HepG2 (cell line): ENCODE results near the gene CD68. TPM values are rescaled to one million over a fixed set of nuclear protein-coding genes. Genes with fewer than 3 reads are reported as not detected.

Source experiments
- ATAC-seq: fragments of 200-7000 bp; cut with Tn5 transposase; 3 replicates; pipeline ENCODE4 v1.9.1; 2020; ENCODE audit warnings: mild to moderate bottlenecking, moderate library complexity
- BruUV-seq: library from RNA; stranded (reverse); fragments of 400-500 nt; replicated peaks from 2 replicates; lab custom pipeline; 2021; lab: Mats Ljungman, UMichigan
- CTCF ChIA-PET: fragments of 300-600 bp; formaldehyde crosslinking; extraction: SDS; loops from one replicate; lab custom pipeline; 2021; ENCODE audit warnings: low total read pairs, inconsistent platforms, low intra/inter-chr PET ratio; lab: Yijun Ruan, JAX
- POLR2A ChIA-PET: fragments of 350-600 bp; sonication (Branson Sonifier 250); formaldehyde crosslinking; loops from one replicate; lab custom pipeline; 2020; ENCODE audit warnings: antibody characterized with exemption, inconsistent platforms; lab: Yijun Ruan, JAX
- DNase-seq: peaks from one replicate; pipeline ENCODE4 v3.0.0-alpha.2; 2015; ENCODE audit warnings: low spot score
- FAIRE-seq: peaks from 3 replicates; lab custom pipeline; 2011; peaks lifted over from hg19 to GRCh38; lab: Jason Lieb, UNC
- H2AFZ ChIP-seq: one replicate; pipeline ENCODE4 v1.6.1; 2011; ENCODE audit warnings: low read length, inconsistent platforms
- H3K27ac ChIP-seq: fragments of 300-600 bp; 3 replicates; pipeline ENCODE4 v1.8.0; 2011; ENCODE audit warnings: mixed run types, mild to moderate bottlenecking, mixed read lengths, low read length, inconsistent platforms; ENCODE audit not compliant: insufficient read depth; ENCODE audit errors: extremely low read length
- H3K27me3 ChIP-seq, 2 experiments: fragments of 200-600 bp in 1 of 2; 2 replicates in 1 of 2; 3 replicates in 1 of 2; pipeline versions ENCODE4 v1.6.0 to v1.8.0; 2011; ENCODE audit warnings: low read length in 2 of 2, mild to moderate bottlenecking in 2 of 2, moderate library complexity in 2 of 2, inconsistent platforms in 1 of 2; ENCODE audit not compliant: insufficient read depth in 2 of 2, control insufficient read depth in 1 of 2
- H3K36me3 ChIP-seq, 2 experiments: fragments of 200-600 bp in 1 of 2; replicated peaks in 1 of 2; 2 replicates in 1 of 2; 3 replicates in 1 of 2; pipeline versions ENCODE4 v1.5.1 to v1.8.0; 2011; ENCODE audit warnings: low read length in 2 of 2, inconsistent platforms in 1 of 2; ENCODE audit not compliant: insufficient read depth in 2 of 2, control insufficient read depth in 1 of 2
- H3K4me1 ChIP-seq: 2 replicates; pipeline ENCODE4 v1.5.1; 2012; ENCODE audit warnings: low read length, inconsistent platforms; ENCODE audit not compliant: insufficient read depth
- H3K4me2 ChIP-seq: 2 replicates; pipeline ENCODE4 v1.6.0; 2011; ENCODE audit warnings: low read depth, low read length, inconsistent platforms
- H3K4me3 ChIP-seq, 3 experiments: fragments of 200-600 bp in 1 of 3; sonication (generic), shearing (Covaris generic) in 1 of 3; replicated peaks in 1 of 3; 2 replicates each; pipeline ENCODE4 v1.5.1; 2011 to 2016; ENCODE audit warnings: low read length in 3 of 3, inconsistent platforms in 2 of 3, low read depth in 2 of 3, mild to moderate bottlenecking in 2 of 3, control low read depth in 1 of 3, mixed read lengths in 1 of 3; ENCODE audit not compliant: insufficient read depth in 1 of 3
- H3K79me2 ChIP-seq: one replicate; pipeline ENCODE4 v1.6.1; 2011; ENCODE audit warnings: low read length, inconsistent platforms; ENCODE audit not compliant: insufficient read depth
- H3K9ac ChIP-seq: 2 replicates; pipeline ENCODE4 v1.6.0; 2011; ENCODE audit warnings: mild to moderate bottlenecking, low read depth, low read length, inconsistent platforms; ENCODE audit not compliant: insufficient read depth
- H3K9me3 ChIP-seq: 2 replicates; pipeline ENCODE4 v1.5.1; 2012; ENCODE audit warnings: mild to moderate bottlenecking, low read length
- H4K20me1 ChIP-seq: 2 replicates; pipeline ENCODE4 v1.6.0; 2011; ENCODE audit warnings: inconsistent platforms, mild to moderate bottlenecking, low read length, moderate library complexity; ENCODE audit not compliant: insufficient read depth
- AGO2 ChIP-seq: fragments of 200-400 bp; formaldehyde crosslinking; optimal IDR thresholded peaks from 2 replicates; pipeline ENCODE3; 2017; ENCODE audit warnings: mild to moderate bottlenecking, low read depth, low read length, moderate library complexity
- GABPB1 ChIP-seq: IDR thresholded peaks from 2 replicates; pipeline ENCODE4 v1.6.1; 2016; ENCODE audit warnings: mild to moderate bottlenecking, missing genetic modification reagents, moderate library complexity, missing compliant biosample characterization
- JUN ChIP-seq: sonication (generic); formaldehyde crosslinking; IDR thresholded peaks from 2 replicates; pipeline ENCODE4 v1.4.0; 2020; ENCODE audit warnings: mild to moderate bottlenecking, missing genetic modification reagents
- MEIS2 ChIP-seq: sonication (generic); formaldehyde crosslinking; IDR thresholded peaks from 2 replicates; pipeline ENCODE4 v1.9.0; 2021; ENCODE audit warnings: mild to moderate bottlenecking, missing genetic modification reagents
- RBFOX2 ChIP-seq: fragments of 200-400 bp; formaldehyde crosslinking; IDR thresholded peaks from 2 replicates; pipeline ENCODE4 v1.6.1; 2017; ENCODE audit warnings: low read depth, mild to moderate bottlenecking, low read length
- RFXANK ChIP-seq: IDR thresholded peaks from 2 replicates; pipeline ENCODE4 v1.6.1; 2016
- ZBTB21 ChIP-seq: sonication (generic); formaldehyde crosslinking; IDR thresholded peaks from 2 replicates; pipeline ENCODE4 v1.4.0; 2020; ENCODE audit warnings: missing genetic modification reagents
- ZNF256 ChIP-seq: sonication (generic); formaldehyde crosslinking; conservative IDR thresholded peaks from 2 replicates; pipeline ENCODE4 v1.4.0; 2020; ENCODE audit warnings: missing genetic modification reagents
- ZNF569 ChIP-seq: sonication (generic); formaldehyde crosslinking; IDR thresholded peaks from 2 replicates; pipeline ENCODE4 v1.5.0; 2020; ENCODE audit warnings: mild to moderate bottlenecking, missing genetic modification reagents, moderate library complexity, borderline replicate concordance
- ZNF816 ChIP-seq: sonication (generic); formaldehyde crosslinking; IDR thresholded peaks from 2 replicates; pipeline ENCODE4 v1.8.0; 2022; ENCODE audit warnings: missing genetic modification reagents, mild to moderate bottlenecking, borderline replicate concordance
- WGBS: methylation state at CpG from one replicate; pipeline ENCODE4 v1.1.6; 2017; ENCODE audit warnings: low lambda C conversion rate; 5-methylcytosine and 5-hydroxymethylcytosine counted together
- in situ Hi-C: cut with HindIII; loops from 2 replicates; pipeline ENCODE4 v1.10.0; 2017; ENCODE audit warnings: low pct_unique_long_range_greater_than_20kb; ENCODE audit not compliant: extremely low pct_ligation_motif_present
- intact Hi-C: fragments of 100-400 bp; cut with micrococcal nuclease; formaldehyde crosslinking; loops from one replicate; pipeline ENCODE4 v1.10.0; 2022; ENCODE audit not compliant: unreplicated experiment
- polyA plus RNA-seq, 8 experiments: library from polyadenylated mRNA; depleted of rRNA in 3 of 8; stranded (reverse) in 7 of 8; unstranded in 1 of 8; fragments of >200 nt; fragmentation: Illumina TruSeq in 4 of 8; extraction: Trizol in 4 of 8; gene quantifications; 2 replicates each; pipeline versions ENCODE4 v1.2.1 to v1.2.3, GENCODE V29; 2011 to 2016; ENCODE audit warnings: low read depth in 4 of 8, missing spikeins in 1 of 8, mixed read lengths in 1 of 8; ENCODE audit not compliant: insufficient read depth in 1 of 8
- total RNA-seq, 5 experiments: library from RNA; depleted of rRNA; stranded (reverse); fragments of >200 nt; fragmentation: Illumina TruSeq; extraction: Trizol; gene quantifications; 2 replicates each; pipeline ENCODE4 v1.2.3, GENCODE V29; 2016; ENCODE audit warnings: low read depth in 1 of 5

The CD68 gene
- total and polyA plus RNA-seq, 2 of the 13 experiments (the other 11 are each of a cell fraction or from before 2014, with no cell fraction given): 10.3 to 104 TPM

GRCh38 chr17:7587420-7588151 lies 8.1 kb downstream of the CD68 start:
- FAIRE-seq: no peak
- no peak overlapping the region for H3K27ac ChIP-seq
- intact Hi-C loops (no loop called here), in situ Hi-C loops (loop anchor here (5.0 kb wide), 1 partner anchor 100 kb away; the partner anchor contains the start of genes TP53 and WRAP53)
- 84% methylated on average over 12 of the region's 12 CpGs for WGBS
- TF ChIP-seq MEIS2 (CRISPR knock-in tag) (0 out of 2 replicates have a peak, but pooled peaks have one; percentile 2), RFXANK (no peak)
- H2AFZ ChIP-seq: no peak overlapping the region
- H3K4me3 ChIP-seq: no peak overlapping the region
- no peak for ATAC-seq
- H3K9ac ChIP-seq: no peak overlapping the region
- peaks cover 23% of the 10 kb centered on the region for H3K4me1 ChIP-seq
- peaks cover 15% of the 10 kb centered on the region for H3K79me2 ChIP-seq
- H3K36me3 ChIP-seq: peaks cover 13 to 36% of the 10 kb centered on the region in 2 experiments
- H3K4me2 ChIP-seq: no peak overlapping the region
- no peaks in the 10 kb centered on the region; a peak in 1 of 5 replicates for H3K27me3 ChIP-seq
- no peaks in the 10 kb centered on the region for H4K20me1 ChIP-seq
- H3K9me3 ChIP-seq: no peaks in the 10 kb centered on the region
- BruUV-seq: no TSS peak
- ChIA-PET POLR2A (interaction anchor here (0.6 to 4.5 kb wide), 5 partner anchors 8 to 100 kb away, joined by 3 to 89 read pairs (median 4); partner anchors contain the start of genes ATP1B2, CD68, SAT2 and TP53), CTCF (interaction anchor here (0.9 to 1.5 kb wide), 3 partner anchors 46 to 100 kb away, joined by 3 to 7 read pairs (median 3); partner anchors contain the start of genes TP53 and WRAP53)
- no peak for DNase-seq

- TF ChIP-seq ZNF569 (CRISPR knock-in tag): no peak
- TF ChIP-seq JUN (CRISPR knock-in tag): no peak
- TF ChIP-seq RBFOX2: peak; percentile 65; the same call in 1 of the 2 replicates
- TF ChIP-seq GABPB1: no peak
- no peak for TF ChIP-seq ZNF816
- TF ChIP-seq ZBTB21 (CRISPR knock-in tag): no peak
- TF ChIP-seq ZNF256 (CRISPR knock-in tag): no peak
- peak; percentile 94 for TF ChIP-seq AGO2
- Histone ChIP-seq H4K20me1 (no peaks in the 10 kb centered on the region), H3K27ac (no peak overlapping the region), H3K27me3 (no peaks in the 10 kb centered on the region; a peak in 1 of 5 replicates), H2AFZ (no peak overlapping the region), H3K9me3 (no peaks in the 10 kb centered on the region), H3K36me3 (peaks cover 19 to 47% of the 10 kb centered on the region in 2 experiments), H3K4me1 (peaks cover 13% of the 10 kb centered on the region), H3K9ac (no peak overlapping the region), H3K4me3 (no peak overlapping the region), H3K79me2 (peaks cover 10% of the 10 kb centered on the region), H3K4me2 (no peak overlapping the region)
- ChIA-PET POLR2A (interaction anchor here (1.1 to 1.7 kb wide), 3 partner anchors 9 to 99 kb away, joined by 4 to 5 read pairs (median 4); partner anchors contain the start of genes CD68, SAT2 and TP53), CTCF (no interaction called here)
- DNase-seq: no peak
- no TSS peak for BruUV-seq
- in situ Hi-C loops (loop anchor here (5.0 kb wide), 1 partner anchor 99 kb away; the partner anchor contains the start of genes TP53 and WRAP53), intact Hi-C loops (no loop called here)
- WGBS: 95% methylated on average over 22 of the region's 30 CpGs
- no peak for FAIRE-seq
- ATAC-seq: no peak
Measured at GRCh38 chr17:7588553-7589203, 9.2 kb downstream of the CD68 start.
